T-helper 2 cell (primary cell): ENCODE results near the gene SOAT2.
"Not testable (repeated sequence)": the region's sequence is repeated elsewhere in the genome, so short reads cannot be mapped to it uniquely, and the experiment has no call there.

Source experiments
- DNase-seq, 5 experiments: peaks; one replicate each; pipeline versions ENCODE4 v3.0.0 to v3.0.0-alpha.2; 2012 to 2022

SOAT2 gene

GRCh38 chr12:53147653-53148052 is 44.4 kb downstream of the SOAT2 start:
- DNase-seq, result no peak

GRCh38 chr12:53151039-53151438 is 47.8 kb downstream of the SOAT2 start:
- no peak for DNase-seq

GRCh38 chr12:53152390-53152789 is 49.1 kb downstream of the SOAT2 start:
- no peak for DNase-seq

DNA sequence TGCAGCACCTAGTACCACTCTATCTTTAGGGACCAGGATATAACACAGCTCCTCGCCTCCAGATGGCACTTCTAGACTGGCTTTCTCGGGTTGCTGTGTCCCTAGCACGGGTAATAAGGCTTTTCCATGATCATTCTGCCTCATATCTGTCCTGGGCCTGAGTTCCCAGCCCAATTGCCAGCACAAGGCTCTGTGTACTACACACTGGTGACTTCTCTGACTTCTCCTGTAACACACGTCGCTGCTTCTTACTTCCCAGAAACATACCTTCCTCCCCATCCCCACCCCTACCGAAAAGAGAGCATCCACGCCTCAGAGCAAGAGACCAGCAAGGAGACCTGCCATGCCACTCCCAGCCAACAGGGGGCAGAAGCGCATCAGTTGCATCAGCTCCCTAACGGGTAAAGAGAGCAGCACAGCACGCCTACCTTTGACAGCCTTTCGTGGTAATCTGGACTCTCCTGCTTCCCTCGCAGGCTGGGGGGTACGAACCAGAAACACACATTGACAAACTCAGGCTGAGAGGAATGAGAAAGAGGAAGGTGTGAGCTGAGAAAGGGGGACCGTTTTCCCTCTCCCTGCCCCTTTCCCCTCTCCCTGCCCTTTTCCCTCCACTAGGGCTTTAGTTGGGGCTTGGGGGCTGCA is 56.0 kb downstream of the SOAT2 start:
- DNase-seq, result peak; percentile 69 to 90 (median 79)

DNA sequence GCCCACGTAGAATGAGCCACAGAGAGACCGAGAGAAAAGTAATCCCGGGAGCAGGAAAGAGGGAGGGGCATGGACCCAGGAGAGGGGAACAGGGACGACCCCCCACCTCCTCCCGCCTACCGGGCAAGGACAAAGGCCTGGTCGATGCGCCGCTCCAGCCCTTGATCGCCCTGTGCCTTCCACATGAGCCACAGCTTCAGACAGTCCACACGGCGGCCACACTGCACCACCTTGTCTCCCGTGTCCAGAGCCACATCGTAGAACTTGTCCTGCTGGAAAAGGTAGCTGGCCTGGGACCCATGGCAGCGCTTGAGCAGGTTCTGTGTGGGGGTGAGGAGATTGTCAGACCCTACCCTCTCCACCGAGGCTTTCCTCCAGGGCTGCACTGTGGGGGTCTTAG is 56.7 kb downstream of the SOAT2 start:
- DNase-seq, result no peak

GRCh38 chr12:53160673-53161072 is 57.4 kb downstream of the SOAT2 start:
- DNase-seq, result no peak

GRCh38 chr12:53161119-53161911 is 58.0 kb downstream of the SOAT2 start:
- DNase-seq, result no peak

GRCh38 chr12:53163008-53163407 is 59.7 kb downstream of the SOAT2 start:
- DNase-seq, result not testable (repeated sequence)

- DNase-seq, result no peak
These were observed 63.6 kb downstream of the SOAT2 start for GRCh38 chr12:53166837-53167236.

- no peak for DNase-seq
These were observed 66.4 kb downstream of the SOAT2 start for GRCh38 chr12:53169644-53170043.

- DNase-seq, result no peak
These were observed 66.9 kb downstream of the SOAT2 start for GRCh38 chr12:53170215-53170614.

DNA sequence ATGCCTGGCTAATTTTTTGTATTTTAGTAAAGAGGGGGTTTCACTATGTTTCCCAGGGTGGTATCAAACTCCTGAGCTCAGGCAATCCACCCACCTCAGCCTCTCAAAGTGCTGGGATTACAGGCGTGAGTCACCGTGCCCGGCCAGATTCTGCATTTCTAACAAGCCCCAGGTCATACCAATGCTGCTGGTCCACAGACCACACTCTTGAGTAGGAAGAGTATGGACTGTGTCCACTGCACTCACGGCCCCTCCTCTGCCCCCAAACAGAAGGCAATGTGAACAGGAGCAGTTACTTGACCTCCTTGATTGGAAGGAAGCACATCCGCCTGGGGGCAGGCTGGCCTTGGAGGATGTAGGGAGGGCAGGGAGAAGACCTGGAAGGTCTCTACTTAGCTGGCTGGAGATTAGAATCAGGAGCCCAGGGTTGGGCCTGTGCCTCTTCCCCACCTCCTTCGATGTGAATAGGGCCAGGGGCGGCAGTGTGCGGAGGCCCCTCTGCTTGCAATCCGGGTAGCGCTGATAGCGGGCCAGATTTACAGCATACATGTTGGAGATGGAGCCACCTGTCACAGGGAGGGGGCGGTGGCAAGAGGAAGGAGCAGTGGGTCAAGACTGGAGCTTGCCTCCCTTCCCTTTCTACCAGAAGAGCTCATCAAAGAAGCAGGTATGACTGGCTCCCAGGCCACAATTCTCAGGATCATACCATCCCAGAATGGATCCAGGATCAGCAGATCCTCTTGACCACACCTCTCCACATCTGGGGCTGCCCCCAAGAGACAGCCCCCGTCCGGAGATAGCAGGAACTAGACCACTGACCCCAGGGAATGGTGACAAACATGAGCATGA is 67.8 kb downstream of the SOAT2 start:
- no peak for DNase-seq

DNA sequence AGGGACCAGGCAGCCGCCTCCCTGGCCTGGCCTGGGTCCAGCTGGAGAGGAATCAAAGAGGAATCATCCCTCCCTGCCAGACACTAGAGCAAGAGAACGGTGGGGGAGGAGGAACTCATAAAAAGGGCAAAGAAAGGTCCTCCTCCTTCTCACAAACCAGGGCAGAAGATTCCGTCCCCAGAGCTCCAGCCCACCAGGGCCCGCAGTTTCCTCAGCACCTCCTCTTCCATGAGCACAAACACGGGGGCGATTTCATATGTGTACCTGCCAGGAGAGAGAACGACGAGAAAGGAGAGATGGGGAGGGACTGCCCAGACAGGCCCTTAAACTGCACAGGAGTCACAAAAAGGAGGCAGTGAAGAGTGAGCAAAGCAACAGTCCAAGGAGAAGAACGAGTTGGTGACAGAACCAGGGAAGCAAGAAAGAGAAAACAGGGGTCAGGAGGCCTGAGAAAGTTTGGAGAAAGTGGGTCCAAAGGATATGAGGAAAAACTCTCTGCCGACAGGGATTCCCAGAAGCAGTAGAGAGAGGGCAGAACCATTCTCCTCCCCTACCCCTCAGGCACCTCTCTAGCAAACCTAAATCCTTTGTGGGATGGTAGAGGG is 68.5 kb downstream of the SOAT2 start:
- DNase-seq, result no peak

DNA sequence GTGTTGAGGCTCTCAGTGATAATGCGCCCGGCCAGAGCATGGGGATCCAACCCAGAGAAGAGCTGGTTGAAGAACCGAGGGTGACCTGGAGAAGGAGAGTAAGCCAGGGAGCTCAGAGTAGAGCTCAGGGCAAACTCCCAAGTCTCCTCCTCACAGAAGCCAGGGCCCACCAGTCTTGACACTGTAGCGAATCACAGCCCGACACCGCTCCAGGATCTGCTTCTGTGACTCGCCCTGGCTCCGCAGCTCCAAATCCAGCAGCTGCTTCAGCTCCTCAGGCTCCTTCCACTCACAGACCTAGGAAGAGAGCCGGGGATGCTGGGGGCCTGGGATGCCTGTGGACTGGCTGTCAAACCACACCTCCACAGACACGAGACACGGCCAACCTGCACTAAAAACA is 69.1 kb downstream of the SOAT2 start:
- no peak for DNase-seq

DNA sequence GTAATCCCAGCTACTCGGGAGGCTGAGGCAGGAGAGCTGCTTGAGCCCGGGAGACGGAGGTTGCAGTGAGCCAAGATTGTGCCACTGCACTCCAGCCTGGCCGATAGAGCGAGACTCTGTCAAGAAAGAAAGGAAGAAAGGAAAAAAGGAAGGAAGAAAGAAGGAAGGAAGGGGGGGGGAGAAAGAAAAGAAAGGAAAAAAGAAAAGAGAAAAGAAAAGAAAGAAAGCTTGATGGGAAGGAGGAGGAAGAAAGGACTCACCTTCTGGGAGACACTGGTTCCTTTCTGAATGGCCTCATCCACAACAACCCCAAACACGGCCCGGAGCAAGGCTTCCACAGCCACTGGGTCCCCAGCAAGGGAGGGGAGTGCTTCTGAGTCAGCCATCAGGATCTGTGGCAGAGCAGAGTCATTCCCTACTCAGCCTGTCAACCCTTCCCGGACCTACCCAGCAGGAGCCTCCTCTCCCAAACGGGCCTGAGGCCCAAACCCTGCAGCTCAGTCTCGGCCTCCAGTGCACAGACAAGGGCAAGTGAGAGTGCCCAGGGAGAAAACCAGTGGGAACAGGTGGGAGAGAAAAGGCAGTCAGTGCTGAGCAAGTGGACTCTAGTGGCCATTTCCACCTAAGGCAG is 69.9 kb downstream of the SOAT2 start:
- DNase-seq, result no peak
